Duodenal mucosa (tissue), 2 donors: Measurements from ENCODE around the gene TUBA3C.

Experiments used
- H3K27ac ChIP-seq: one replicate; pipeline ENCODE4 v1.7.0; 2013; ENCODE audit warnings: low read depth, low read length
- H3K27me3 ChIP-seq, 2 donors: one replicate each; pipeline ENCODE4 v1.7.0; 2013; ENCODE audit warnings: low read length in 2 of 2, control low read depth in 1 of 2; ENCODE audit not compliant: insufficient read depth in 2 of 2, control insufficient read depth in 1 of 2
- H3K36me3 ChIP-seq, 2 donors: one replicate each; pipeline ENCODE4 v1.7.0; 2013; ENCODE audit warnings: low read length in 2 of 2, control low read depth in 1 of 2; ENCODE audit not compliant: insufficient read depth in 2 of 2, control insufficient read depth in 1 of 2
- H3K4me1 ChIP-seq, 2 donors: one replicate each; pipeline ENCODE4 v1.7.0; 2013; ENCODE audit warnings: low read length in 2 of 2, control low read depth in 1 of 2; ENCODE audit not compliant: insufficient read depth in 2 of 2, control insufficient read depth in 1 of 2
- H3K4me3 ChIP-seq, 2 donors: one replicate each; pipeline ENCODE4 v1.7.0; 2013; ENCODE audit warnings: low read length in 2 of 2, low read depth in 1 of 2
- H3K9ac ChIP-seq, 2 donors: one replicate each; pipeline ENCODE4 v1.7.0; 2013; ENCODE audit warnings: low read length in 2 of 2, low read depth in 1 of 2
- H3K9me3 ChIP-seq, 2 donors: one replicate each; pipeline ENCODE4 v1.7.0; 2013; ENCODE audit warnings: low read length in 2 of 2, control low read depth in 1 of 2; ENCODE audit not compliant: control insufficient read depth in 1 of 2

TUBA3C gene

GRCh38 chr13:19153782-19154450, 27.7 kb downstream of the TUBA3C start:
- Histone ChIP-seq H3K9ac (no peak overlapping the region), H3K27ac (no peak overlapping the region), H3K4me1 (no peaks in the 10 kb centered on the region), H3K9me3 (peaks cover 22 to 44% of the 10 kb centered on the region in 2 donors), H3K4me3 (no peak overlapping the region), H3K36me3 (no peaks in the 10 kb centered on the region), H3K27me3 (no peaks in the 10 kb centered on the region)

DNA sequence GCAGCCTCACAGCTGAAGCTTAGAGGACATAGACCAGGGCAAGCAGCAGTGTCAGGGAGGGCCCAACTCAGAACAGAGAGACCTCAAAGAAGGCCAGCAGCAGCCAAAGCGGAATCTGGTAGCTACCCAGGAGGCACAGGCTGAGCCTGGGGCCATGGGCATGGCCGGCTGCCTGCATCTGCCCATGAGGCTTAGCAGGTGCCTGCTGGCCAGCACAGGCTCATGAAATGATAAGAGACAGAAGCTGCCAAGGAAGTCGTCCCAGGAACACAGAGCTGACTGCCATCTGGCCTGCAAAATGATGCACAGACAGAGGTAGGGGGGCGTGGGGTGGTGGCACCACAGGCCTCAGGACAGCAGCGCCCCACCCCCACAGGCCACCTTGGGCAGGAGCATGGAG, 29.2 kb downstream of the TUBA3C start:
- no peak overlapping the region for H3K9ac ChIP-seq
- H3K27ac ChIP-seq, result no peak overlapping the region
- peaks cover 28 to 48% of the 10 kb centered on the region in 2 donors for H3K9me3 ChIP-seq
- no peak overlapping the region for H3K4me3 ChIP-seq
- no peaks in the 10 kb centered on the region for H3K27me3 ChIP-seq
- no peaks in the 10 kb centered on the region for H3K4me1 ChIP-seq
- no peaks in the 10 kb centered on the region for H3K36me3 ChIP-seq

- Histone ChIP-seq H3K9ac (no peak overlapping the region), H3K27me3 (no peaks in the 10 kb centered on the region), H3K27ac (no peak overlapping the region), H3K36me3 (no peaks in the 10 kb centered on the region), H3K9me3 (peaks cover 34 to 48% of the 10 kb centered on the region in 2 donors), H3K4me3 (no peak overlapping the region), H3K4me1 (no peaks in the 10 kb centered on the region)
These were observed 29.9 kb downstream of the TUBA3C start for GRCh38 chr13:19151581-19152263.

- Histone ChIP-seq H3K27ac (no peak overlapping the region), H3K36me3 (no peaks in the 10 kb centered on the region), H3K9ac (no peak overlapping the region), H3K27me3 (no peaks in the 10 kb centered on the region), H3K9me3 (peaks cover 38 to 47% of the 10 kb centered on the region in 2 donors), H3K4me1 (no peaks in the 10 kb centered on the region), H3K4me3 (no peak overlapping the region)
These were observed 30.9 kb downstream of the TUBA3C start for GRCh38 chr13:19150712-19151228.

- no peak overlapping the region for H3K27ac ChIP-seq
- H3K4me3 ChIP-seq, result no peak overlapping the region
- H3K9me3 ChIP-seq, result peaks cover 38 to 42% of the 10 kb centered on the region in 2 donors
- H3K4me1 ChIP-seq, result no peaks in the 10 kb centered on the region
- no peaks in the 10 kb centered on the region for H3K27me3 ChIP-seq
- no peak overlapping the region for H3K9ac ChIP-seq
- H3K36me3 ChIP-seq, result no peaks in the 10 kb centered on the region
These were observed 31.4 kb downstream of the TUBA3C start for GRCh38 chr13:19150226-19150625.

DNA sequence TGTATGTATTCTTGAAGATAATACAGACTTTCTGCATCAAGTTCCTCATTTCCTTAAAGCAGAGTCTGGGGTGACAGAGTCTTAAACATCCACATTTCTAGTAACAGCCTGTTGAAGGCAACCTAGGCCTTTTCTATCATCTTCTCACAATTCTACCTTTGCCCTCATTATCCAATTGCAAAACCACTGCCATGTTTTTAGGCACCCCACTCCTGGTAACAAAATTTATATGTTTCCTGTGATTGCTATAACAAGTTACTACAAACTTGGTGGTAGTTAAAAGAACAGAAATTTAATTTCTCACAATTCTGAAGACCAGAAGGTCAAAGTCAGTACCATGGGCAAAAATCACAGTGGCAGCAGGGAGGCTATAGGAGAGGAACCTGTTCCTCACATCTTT, 33.1 kb downstream of the TUBA3C start:
- no peak overlapping the region for H3K4me3 ChIP-seq
- H3K9ac ChIP-seq, result no peak overlapping the region
- H3K27me3 ChIP-seq, result no peaks in the 10 kb centered on the region
- H3K27ac ChIP-seq, result no peak overlapping the region
- no peaks in the 10 kb centered on the region for H3K4me1 ChIP-seq
- no peaks in the 10 kb centered on the region for H3K36me3 ChIP-seq
- peaks cover 29 to 33% of the 10 kb centered on the region in 2 donors for H3K9me3 ChIP-seq
